Measurements from ENCODE around the gene AGPAT4.

DNA sequence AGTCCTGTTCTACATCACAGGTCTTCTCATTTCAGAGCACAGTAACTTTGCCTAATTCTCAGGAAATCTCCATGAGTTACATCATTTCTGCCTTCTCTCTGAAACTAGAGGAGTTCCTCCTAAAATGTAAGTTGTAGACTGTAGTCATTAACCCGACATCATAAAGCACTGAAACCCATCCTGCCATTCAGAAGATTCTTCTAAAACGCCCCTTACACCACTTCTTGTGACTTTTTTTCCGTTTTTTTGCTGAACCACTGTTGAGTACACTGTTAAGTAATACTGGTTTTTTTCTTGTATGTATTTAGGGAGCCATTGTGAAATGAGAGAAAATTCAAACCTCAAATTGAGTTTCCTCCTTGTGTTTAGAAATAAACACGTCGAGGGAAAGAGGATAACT is 164.9 kb downstream of the AGPAT4 start:
- no peak for TF ChIP-seq FOSL2 (IDR thresholded peaks at IDR 0.05; ENCODE audit: borderline replicate concordance, low read depth)
- TF ChIP-seq, protein P1, sequence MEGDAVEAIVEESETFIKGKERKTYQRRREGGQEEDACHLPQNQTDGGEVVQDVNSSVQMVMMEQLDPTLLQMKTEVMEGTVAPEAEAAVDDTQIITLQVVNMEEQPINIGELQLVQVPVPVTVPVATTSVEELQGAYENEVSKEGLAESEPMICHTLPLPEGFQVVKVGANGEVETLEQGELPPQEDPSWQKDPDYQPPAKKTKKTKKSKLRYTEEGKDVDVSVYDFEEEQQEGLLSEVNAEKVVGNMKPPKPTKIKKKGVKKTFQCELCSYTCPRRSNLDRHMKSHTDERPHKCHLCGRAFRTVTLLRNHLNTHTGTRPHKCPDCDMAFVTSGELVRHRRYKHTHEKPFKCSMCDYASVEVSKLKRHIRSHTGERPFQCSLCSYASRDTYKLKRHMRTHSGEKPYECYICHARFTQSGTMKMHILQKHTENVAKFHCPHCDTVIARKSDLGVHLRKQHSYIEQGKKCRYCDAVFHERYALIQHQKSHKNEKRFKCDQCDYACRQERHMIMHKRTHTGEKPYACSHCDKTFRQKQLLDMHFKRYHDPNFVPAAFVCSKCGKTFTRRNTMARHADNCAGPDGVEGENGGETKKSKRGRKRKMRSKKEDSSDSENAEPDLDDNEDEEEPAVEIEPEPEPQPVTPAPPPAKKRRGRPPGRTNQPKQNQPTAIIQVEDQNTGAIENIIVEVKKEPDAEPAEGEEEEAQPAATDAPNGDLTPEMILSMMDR (IDR thresholded peaks at IDR 0.05) = no peak
- TF ChIP-seq, protein P2, sequence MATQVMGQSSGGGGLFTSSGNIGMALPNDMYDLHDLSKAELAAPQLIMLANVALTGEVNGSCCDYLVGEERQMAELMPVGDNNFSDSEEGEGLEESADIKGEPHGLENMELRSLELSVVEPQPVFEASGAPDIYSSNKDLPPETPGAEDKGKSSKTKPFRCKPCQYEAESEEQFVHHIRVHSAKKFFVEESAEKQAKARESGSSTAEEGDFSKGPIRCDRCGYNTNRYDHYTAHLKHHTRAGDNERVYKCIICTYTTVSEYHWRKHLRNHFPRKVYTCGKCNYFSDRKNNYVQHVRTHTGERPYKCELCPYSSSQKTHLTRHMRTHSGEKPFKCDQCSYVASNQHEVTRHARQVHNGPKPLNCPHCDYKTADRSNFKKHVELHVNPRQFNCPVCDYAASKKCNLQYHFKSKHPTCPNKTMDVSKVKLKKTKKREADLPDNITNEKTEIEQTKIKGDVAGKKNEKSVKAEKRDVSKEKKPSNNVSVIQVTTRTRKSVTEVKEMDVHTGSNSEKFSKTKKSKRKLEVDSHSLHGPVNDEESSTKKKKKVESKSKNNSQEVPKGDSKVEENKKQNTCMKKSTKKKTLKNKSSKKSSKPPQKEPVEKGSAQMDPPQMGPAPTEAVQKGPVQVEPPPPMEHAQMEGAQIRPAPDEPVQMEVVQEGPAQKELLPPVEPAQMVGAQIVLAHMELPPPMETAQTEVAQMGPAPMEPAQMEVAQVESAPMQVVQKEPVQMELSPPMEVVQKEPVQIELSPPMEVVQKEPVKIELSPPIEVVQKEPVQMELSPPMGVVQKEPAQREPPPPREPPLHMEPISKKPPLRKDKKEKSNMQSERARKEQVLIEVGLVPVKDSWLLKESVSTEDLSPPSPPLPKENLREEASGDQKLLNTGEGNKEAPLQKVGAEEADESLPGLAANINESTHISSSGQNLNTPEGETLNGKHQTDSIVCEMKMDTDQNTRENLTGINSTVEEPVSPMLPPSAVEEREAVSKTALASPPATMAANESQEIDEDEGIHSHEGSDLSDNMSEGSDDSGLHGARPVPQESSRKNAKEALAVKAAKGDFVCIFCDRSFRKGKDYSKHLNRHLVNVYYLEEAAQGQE (IDR thresholded peaks at IDR 0.05; ENCODE audit: low read depth, low read length) = no peak
- no peak for TF ChIP-seq POLR2AphosphoS5 (IDR thresholded peaks at IDR 0.05; ENCODE audit: low read depth, low read length)
- TF ChIP-seq TAF1 (IDR thresholded peaks at IDR 0.05; ENCODE audit: borderline replicate concordance, low read depth, low read length) = no peak
- TF ChIP-seq ELF1 (IDR thresholded peaks at IDR 0.05) = no peak
- no peak for TF ChIP-seq YY1 (IDR thresholded peaks at IDR 0.05; ENCODE audit: low read depth)
- TF ChIP-seq, protein P3, sequence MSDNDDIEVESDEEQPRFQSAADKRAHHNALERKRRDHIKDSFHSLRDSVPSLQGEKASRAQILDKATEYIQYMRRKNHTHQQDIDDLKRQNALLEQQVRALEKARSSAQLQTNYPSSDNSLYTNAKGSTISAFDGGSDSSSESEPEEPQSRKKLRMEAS (IDR thresholded peaks at IDR 0.05; ENCODE audit: low read depth) = no peak
- TF ChIP-seq FOXM1 (IDR thresholded peaks at IDR 0.05; ENCODE audit: low read depth) = no peak
- TF ChIP-seq SIN3A (IDR thresholded peaks at IDR 0.05; ENCODE audit: borderline replicate concordance, low read depth, low read length) = no peak
